Epithelial cell of esophagus (primary cell): ENCODE results near the gene NEK6.
A peak's percentile ranks its signal among the peaks of the same experiment; 100 is the strongest.

Experiments
- DNase-seq: peaks from one replicate; pipeline ENCODE4 v3.0.0; 2010; ENCODE audit warnings: low read depth
- H3K4me3 ChIP-seq: 2 replicates; pipeline ENCODE4 v1.5.1; 2011; ENCODE audit warnings: mild to moderate bottlenecking, low read length, control low read depth
- CTCF ChIP-seq: IDR thresholded peaks from 2 replicates; pipeline ENCODE4 v1.5.1; 2011; ENCODE audit warnings: low read depth, mild to moderate bottlenecking, low read length, control low read depth, inconsistent platforms; ENCODE audit not compliant: insufficient read depth; ENCODE audit errors: missing control alignments

NEK6 gene

GRCh38 chr9:124376329-124376728 lies 118.6 kb downstream of the NEK6 start:
- no peak overlapping the region for H3K4me3 ChIP-seq
- DNase-seq, result no peak
- TF ChIP-seq CTCF, result no peak

DNA sequence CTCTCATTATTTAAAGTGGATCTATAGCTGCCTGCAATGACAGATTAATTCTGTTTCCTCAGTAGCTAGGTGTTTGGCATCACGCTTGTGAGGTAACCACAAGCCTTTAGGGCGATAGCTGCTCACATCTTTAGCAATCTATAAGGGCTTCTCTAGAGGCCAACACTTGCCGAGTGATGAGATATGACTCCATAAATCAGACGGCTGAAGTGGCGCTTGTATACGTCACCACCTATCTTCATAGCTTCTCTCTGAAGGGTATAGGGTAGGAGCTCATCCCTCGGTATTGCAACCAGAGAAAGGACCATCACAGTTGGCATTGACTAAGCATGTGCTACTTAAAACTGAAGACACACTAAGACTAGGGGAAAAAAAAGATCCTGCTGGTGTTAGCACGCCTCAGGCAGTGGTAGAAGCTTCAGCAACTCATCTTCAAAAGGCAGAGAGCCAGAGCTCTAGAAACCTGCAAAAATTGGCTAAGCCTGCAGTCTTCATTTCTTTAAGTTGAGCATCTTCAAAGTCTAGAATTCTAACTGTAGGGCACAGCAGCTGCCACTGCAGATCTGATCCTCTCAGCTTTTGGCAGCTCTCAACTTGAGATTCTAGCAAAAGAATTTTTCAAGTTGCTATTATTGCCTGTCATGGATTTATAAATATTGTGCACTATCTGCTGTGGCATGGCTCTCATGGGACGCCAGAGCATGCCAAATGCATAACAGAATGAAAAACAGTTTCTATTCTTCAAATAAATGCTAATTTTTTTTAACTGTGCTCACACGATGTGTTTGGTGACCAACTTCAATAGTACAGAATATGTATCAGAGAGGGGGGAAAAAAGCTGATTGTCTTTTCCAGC lies 120.0 kb downstream of the NEK6 start:
- TF ChIP-seq CTCF, result no peak
- H3K4me3 ChIP-seq, result no peak overlapping the region
- no peak for DNase-seq

DNA sequence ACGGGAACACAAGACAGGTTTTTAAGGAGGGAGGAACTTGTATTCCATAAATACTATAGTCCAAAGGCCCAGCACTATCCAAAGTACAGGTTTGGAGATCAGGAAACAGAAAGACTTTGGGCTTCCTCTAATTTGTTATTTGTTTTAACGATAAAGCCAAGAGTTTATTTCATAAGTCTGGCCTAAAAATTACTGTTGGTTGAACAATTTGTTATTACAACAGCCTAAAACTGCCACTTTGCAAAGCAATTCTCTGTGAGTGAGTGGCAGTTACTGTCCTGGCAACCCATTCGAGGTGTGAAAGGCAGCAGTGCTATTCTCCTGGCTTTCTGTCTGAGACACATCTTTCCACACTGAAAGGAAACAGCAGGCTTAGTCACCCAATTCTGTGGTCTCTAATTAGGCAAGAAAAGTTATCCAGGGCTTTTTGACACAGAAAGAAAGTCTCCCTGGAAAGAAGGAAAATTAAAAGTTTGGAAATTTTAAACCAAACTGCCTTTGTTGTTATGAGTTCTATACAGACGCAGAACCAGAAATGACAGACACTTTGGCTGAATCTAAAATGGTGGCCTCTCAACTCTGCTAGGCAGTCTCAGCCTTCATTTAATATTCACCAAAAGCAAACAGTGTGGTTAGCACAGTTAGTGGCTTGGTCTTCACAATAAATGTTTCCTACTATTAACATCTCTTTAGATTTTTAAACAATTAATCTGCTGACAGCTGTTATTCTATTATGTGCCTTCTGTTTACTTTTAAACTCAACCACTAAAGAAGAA lies 123.6 kb downstream of the NEK6 start:
- peak; percentile 60 for DNase-seq
- no peak for TF ChIP-seq CTCF
- H3K4me3 ChIP-seq, result no peak overlapping the region

DNA sequence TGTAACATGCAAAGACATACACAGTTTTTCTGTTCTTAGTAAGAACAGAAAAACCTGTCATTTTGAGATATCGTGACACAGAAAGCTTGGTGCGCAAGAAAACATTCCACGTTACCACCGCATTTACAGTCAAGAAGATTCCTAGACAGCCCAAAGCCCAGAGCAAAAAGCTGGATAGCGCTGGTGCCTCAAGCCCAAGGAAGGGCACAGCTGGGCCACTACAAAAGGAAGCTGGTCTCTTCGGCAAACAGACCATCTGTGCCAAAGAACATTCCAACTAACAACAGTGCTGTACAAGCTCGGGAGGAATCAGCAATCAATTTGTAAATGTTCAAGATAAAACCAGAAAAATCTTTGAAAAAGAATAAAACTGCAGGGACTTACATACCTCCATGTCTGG lies 126.5 kb downstream of the NEK6 start:
- H3K4me3 ChIP-seq, result no peak overlapping the region
- TF ChIP-seq CTCF, result no peak
- DNase-seq, result no peak

GRCh38 chr9:124384846-124385245 lies 127.1 kb downstream of the NEK6 start:
- TF ChIP-seq CTCF, result no peak
- DNase-seq, result no peak
- no peak overlapping the region for H3K4me3 ChIP-seq

DNA sequence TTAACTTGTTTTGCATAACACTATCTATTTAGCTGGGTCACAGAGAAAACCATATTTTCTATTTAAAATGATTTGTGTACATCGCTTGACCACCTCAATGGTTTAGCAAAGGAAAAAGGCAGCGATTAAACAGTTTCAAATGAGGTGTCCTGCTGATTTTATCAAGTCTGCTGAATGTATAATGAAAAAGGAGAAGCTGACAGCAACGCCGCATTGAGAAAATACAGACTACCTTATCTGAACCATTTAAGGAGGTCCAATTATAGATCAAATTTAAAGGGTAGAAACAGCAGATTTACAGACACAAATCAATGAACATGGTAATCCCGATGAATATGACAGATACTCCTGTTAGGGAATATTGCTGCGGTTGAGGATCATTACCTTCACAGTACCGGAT lies 127.9 kb downstream of the NEK6 start:
- DNase-seq, result no peak
- no peak for TF ChIP-seq CTCF
- H3K4me3 ChIP-seq, result no peak overlapping the region
